HEK293T (cell line): ENCODE measurements around the gene ELL2.

Experiments
- CTCF ChIA-PET: fragments of 350-600 bp; formaldehyde crosslinking; extraction: SDS; loops from one replicate; lab custom pipeline; 2021; ENCODE audit warnings: antibody characterized with exemption, inconsistent platforms; lab: Yijun Ruan, JAX
- POLR2A ChIA-PET: fragments of 350-600 bp; formaldehyde crosslinking; extraction: SDS; loops from one replicate; lab custom pipeline; 2020; ENCODE audit warnings: antibody characterized with exemption, inconsistent platforms; lab: Yijun Ruan, JAX
- DNase-seq: peaks from one replicate; pipeline ENCODE4 v3.0.0; 2012; ENCODE audit warnings: mixed read lengths; ENCODE audit errors: extremely low spot score
- ARNT ChIP-seq: fragments of 450-650 bp; IDR thresholded peaks from 2 replicates; pipeline ENCODE4 v1.6.1; 2017; ENCODE audit warnings: mild to moderate bottlenecking
- BHLHE40 ChIP-seq: fragments of 450-650 bp; IDR thresholded peaks from 2 replicates; pipeline ENCODE4 v1.6.1; 2016; ENCODE audit warnings: mild to moderate bottlenecking, moderate library complexity, borderline replicate concordance
- CTBP1 ChIP-seq: fragments of 450-650 bp; IDR thresholded peaks from 2 replicates; pipeline ENCODE4 v1.6.1; 2016; ENCODE audit warnings: borderline replicate concordance
- ELF4 ChIP-seq: fragments of 450-650 bp; IDR thresholded peaks from 2 replicates; pipeline ENCODE4 v1.6.1; 2017; ENCODE audit warnings: antibody characterized with exemption
- FOXA1 ChIP-seq: fragments of 450-650 bp; IDR thresholded peaks from 2 replicates; pipeline ENCODE4 v1.6.1; 2016; ENCODE audit warnings: mild to moderate bottlenecking
- FOXK2 ChIP-seq: fragments of 450-650 bp; IDR thresholded peaks from 2 replicates; pipeline ENCODE4 v1.6.1; 2016; ENCODE audit warnings: mild to moderate bottlenecking
- FOXM1 ChIP-seq: fragments of 450-650 bp; IDR thresholded peaks from 2 replicates; pipeline ENCODE4 v1.6.1; 2017; ENCODE audit warnings: mild to moderate bottlenecking, borderline replicate concordance
- HDGF ChIP-seq: fragments of 450-650 bp; IDR thresholded peaks from 2 replicates; pipeline ENCODE4 v1.6.1; 2017; ENCODE audit warnings: antibody characterized with exemption, borderline replicate concordance
- L3MBTL2 ChIP-seq: fragments of 450-650 bp; conservative IDR thresholded peaks from 2 replicates; pipeline ENCODE4 v1.6.1; 2016; ENCODE audit warnings: mild to moderate bottlenecking
- LEF1 ChIP-seq: fragments of 450-650 bp; IDR thresholded peaks from 2 replicates; pipeline ENCODE4 v1.6.1; 2017; ENCODE audit warnings: mild to moderate bottlenecking, borderline replicate concordance
- NFRKB ChIP-seq: fragments of 450-650 bp; IDR thresholded peaks from 2 replicates; pipeline ENCODE4 v1.6.1; 2016; ENCODE audit warnings: mild to moderate bottlenecking, moderate library complexity
- PKNOX1 ChIP-seq: fragments of 450-650 bp; IDR thresholded peaks from 2 replicates; pipeline ENCODE4 v1.6.1; 2016
- SP1 ChIP-seq: fragments of 450-650 bp; IDR thresholded peaks from 2 replicates; pipeline ENCODE4 v1.6.1; 2017
- SUZ12 ChIP-seq: fragments of 450-650 bp; IDR thresholded peaks from 2 replicates; pipeline ENCODE4 v1.6.1; 2016; ENCODE audit warnings: mild to moderate bottlenecking
- TARDBP ChIP-seq: fragments of 450-650 bp; IDR thresholded peaks from 2 replicates; pipeline ENCODE4 v1.6.1; 2016
- ZNF384 ChIP-seq: fragments of 450-650 bp; IDR thresholded peaks from 2 replicates; pipeline ENCODE4 v1.6.1; 2016

The ELL2 gene

GRCh38 chr5:95892784-95893354, 68.8 kb downstream of the ELL2 start:
- TF ChIP-seq ZNF384 = no peak
- no peak for TF ChIP-seq ARNT
- no peak for TF ChIP-seq FOXA1
- TF ChIP-seq TARDBP = no peak
- no peak for TF ChIP-seq BHLHE40
- TF ChIP-seq FOXM1 = no peak
- no peak for TF ChIP-seq FOXK2
- no peak for TF ChIP-seq LEF1
- no peak for TF ChIP-seq CTBP1
- TF ChIP-seq ELF4 = no peak
- TF ChIP-seq HDGF = no peak
- TF ChIP-seq L3MBTL2 = no peak
- TF ChIP-seq SUZ12 = no peak
- no peak for TF ChIP-seq PKNOX1
- no peak for TF ChIP-seq NFRKB
- no peak for TF ChIP-seq SP1
- peak; percentile 44 for DNase-seq
- ChIA-PET POLR2A (interaction anchor here (0.6 kb wide), 1 partner anchor 67 kb away, joined by 3 read pairs; no protein-coding TSS in a partner anchor), CTCF (interaction anchor here (0.6 to 1.8 kb wide), 5 partner anchors 14 to 1019 kb away, joined by 3 to 10 read pairs (median 4); no protein-coding TSS in a partner anchor)

GRCh38 chr5:95891499-95891898, 70.2 kb downstream of the ELL2 start:
- CTCF ChIA-PET = no interaction called here
- POLR2A ChIA-PET = no interaction called here
- no peak for TF ChIP-seq TARDBP
- TF ChIP-seq HDGF = no peak
- no peak for TF ChIP-seq L3MBTL2
- no peak for TF ChIP-seq FOXA1
- TF ChIP-seq BHLHE40 = no peak
- TF ChIP-seq FOXK2 = no peak
- TF ChIP-seq CTBP1 = no peak
- no peak for TF ChIP-seq ARNT
- TF ChIP-seq LEF1 = no peak
- TF ChIP-seq ZNF384 = no peak
- no peak for TF ChIP-seq ELF4
- no peak for TF ChIP-seq SP1
- no peak for TF ChIP-seq SUZ12
- TF ChIP-seq FOXM1 = no peak
- no peak for TF ChIP-seq NFRKB
- TF ChIP-seq PKNOX1 = no peak
- DNase-seq = no peak

- POLR2A ChIA-PET = no interaction called here
- DNase-seq = no peak
- CTCF ChIA-PET = interaction anchor here (0.7 kb wide), 1 partner anchor 1697 kb away, joined by 10 read pairs; no protein-coding TSS in a partner anchor
- TF ChIP-seq TARDBP (no peak), L3MBTL2 (no peak), PKNOX1 (no peak), NFRKB (no peak), CTBP1 (no peak), ELF4 (no peak), HDGF (no peak), FOXA1 (no peak)
Measured at GRCh38 chr5:95889076-95889475, 72.6 kb downstream of the ELL2 start.

- no peak for DNase-seq
- no peak for TF ChIP-seq BHLHE40
- TF ChIP-seq TARDBP = no peak
- TF ChIP-seq LEF1 = no peak
- TF ChIP-seq FOXM1 = no peak
- no peak for TF ChIP-seq PKNOX1
- no peak for TF ChIP-seq SP1
- TF ChIP-seq L3MBTL2 = no peak
- TF ChIP-seq FOXK2 = no peak
- TF ChIP-seq FOXA1 = no peak
- no peak for TF ChIP-seq HDGF
- no peak for TF ChIP-seq ELF4
- POLR2A ChIA-PET = no interaction called here
- CTCF ChIA-PET = no interaction called here
Measured at GRCh38 chr5:95887977-95888376, 73.7 kb downstream of the ELL2 start.

- TF ChIP-seq ARNT (no peak), SP1 (no peak), SUZ12 (no peak), PKNOX1 (no peak), FOXM1 (no peak), FOXA1 (no peak), TARDBP (no peak), BHLHE40 (no peak), ELF4 (no peak), HDGF (no peak), L3MBTL2 (no peak), CTBP1 (no peak), ZNF384 (no peak), NFRKB (no peak), LEF1 (no peak)
- DNase-seq = no peak
- CTCF ChIA-PET = no interaction called here
- POLR2A ChIA-PET = no interaction called here
Measured at GRCh38 chr5:95886340-95887044, 75.2 kb downstream of the ELL2 start.
